Measurements from ENCODE around the gene LRRC18.

DNA sequence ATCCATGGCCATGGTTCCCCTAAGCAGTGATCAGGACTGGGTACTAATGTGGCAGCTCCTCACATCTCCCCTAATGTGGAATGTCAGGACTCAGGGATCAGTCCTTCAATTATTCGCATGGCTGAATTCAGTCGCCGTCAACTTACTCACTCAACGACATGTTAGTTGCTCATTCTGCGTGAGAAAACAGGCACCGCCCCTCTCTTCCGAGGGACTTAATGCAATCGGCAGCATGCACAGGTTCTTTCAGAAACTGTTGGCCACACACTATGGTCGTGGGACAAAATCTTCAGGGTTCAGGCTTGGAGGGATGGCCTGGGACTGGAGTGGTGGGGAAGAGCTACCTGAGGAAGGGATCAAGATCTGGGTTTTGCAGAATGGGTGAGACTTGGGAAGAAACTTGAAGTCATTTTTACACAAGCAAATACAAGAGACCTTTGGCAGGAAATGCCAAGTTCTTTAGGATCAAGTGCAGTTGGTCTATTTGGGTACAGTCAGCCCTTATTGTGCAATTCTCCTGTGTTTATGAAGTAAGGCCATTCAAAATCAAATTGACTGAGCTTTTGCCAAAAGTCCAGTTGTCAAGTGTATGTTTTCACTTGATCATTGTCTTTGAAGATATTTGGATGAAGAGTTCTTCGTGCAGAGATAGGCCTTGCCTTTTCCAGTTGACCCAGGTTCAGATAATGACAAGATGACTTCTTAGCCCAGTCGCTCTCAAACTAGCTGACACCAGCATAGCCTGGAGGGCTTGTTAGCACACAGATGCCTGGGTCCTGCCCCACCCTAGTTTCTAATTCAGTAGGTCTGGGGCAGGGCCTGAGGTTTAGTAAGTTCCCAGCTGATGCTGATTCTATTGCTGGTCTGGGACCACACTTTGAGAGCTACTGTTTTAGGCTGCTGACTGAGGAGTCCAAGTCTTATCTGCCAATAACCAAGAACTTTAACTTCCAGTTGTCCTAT, 48.5 kb downstream of the LRRC18 start:
- no peak for TF ChIP-seq ZFP36L1 (CRISPR knock-in tag; IDR thresholded peaks at IDR 0.05)
- TF ChIP-seq YY1 (IDR thresholded peaks at IDR 0.05; ENCODE audit: insufficient read depth, insufficient replicate concordance, low read depth, low read length): no peak
- no peak for TF ChIP-seq HDAC2 (CRISPR knock-in tag; IDR thresholded peaks at IDR 0.05)
- TF ChIP-seq, protein P1, sequence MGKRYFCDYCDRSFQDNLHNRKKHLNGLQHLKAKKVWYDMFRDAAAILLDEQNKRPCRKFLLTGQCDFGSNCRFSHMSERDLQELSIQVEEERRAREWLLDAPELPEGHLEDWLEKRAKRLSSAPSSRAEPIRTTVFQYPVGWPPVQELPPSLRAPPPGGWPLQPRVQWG (CRISPR knock-in tag; IDR thresholded peaks at IDR 0.05; ENCODE audit: borderline replicate concordance, low read depth): no peak
- no peak for TF ChIP-seq ZNF333 (CRISPR knock-in tag; IDR thresholded peaks at IDR 0.05; ENCODE audit: borderline replicate concordance)
- TF ChIP-seq POLR2A (IDR thresholded peaks at IDR 0.05; ENCODE audit: insufficient read depth in 1 of 2, low read depth in 2 of 2, low read length in 2 of 2): no peak
